Measurements from ENCODE around the gene SLC28A2. TPM values are rescaled to one million over a fixed set of nuclear protein-coding genes. Genes with fewer than 3 reads are reported as not detected.
"Not testable (repeated sequence)": the region's sequence is repeated elsewhere in the genome, so short reads cannot be mapped to it uniquely, and the experiment has no call there.

SLC28A2 gene
- total and polyA plus RNA-seq, 7 experiments from 2014 or later: not detected

- DNase-seq; H3K4me3 Mint-ChIP-seq; H3K36me3 Mint-ChIP-seq; H3K27me3 ChIP-seq (ENCODE audit: control insufficient read depth in 2 of 2, insufficient read depth in 2 of 2, low read length in 2 of 2); H3K27ac ChIP-seq (ENCODE audit: low read depth, low read length); H3K4me3 ChIP-seq (ENCODE audit: low read length); H3K9me3 ChIP-seq (ENCODE audit: control insufficient read depth in 2 of 3, low read length in 3 of 3); H3K27ac Mint-ChIP-seq; H3K9me3 Mint-ChIP-seq; POLR2A ChIA-PET; ATAC-seq; H3K4me1 ChIP-seq (ENCODE audit: control insufficient read depth in 2 of 2, insufficient read depth in 2 of 2, low read length in 2 of 2); intact Hi-C loops (cut with micrococcal nuclease); H3K27me3 Mint-ChIP-seq; H3K4me1 Mint-ChIP-seq; H3K36me3 ChIP-seq (ENCODE audit: control insufficient read depth in 2 of 3, insufficient read depth in 3 of 3, low read length in 3 of 3): not testable (repeated sequence)
- CTCF ChIA-PET: interaction anchor here (0.7 kb wide), 1 partner anchor 86 kb away, joined by 4 read pairs; no protein-coding TSS in a partner anchor
Observed at GRCh38 chr15:45254824-45255223, 2.8 kb downstream of the SLC28A2 start.

GRCh38 chr15:45259796-45260195 lies 7.8 kb downstream of the SLC28A2 start:
- no peaks in the 10 kb centered on the region for H3K4me1 Mint-ChIP-seq
- no peak for ATAC-seq
- CTCF ChIA-PET: no interaction called here

DNA sequence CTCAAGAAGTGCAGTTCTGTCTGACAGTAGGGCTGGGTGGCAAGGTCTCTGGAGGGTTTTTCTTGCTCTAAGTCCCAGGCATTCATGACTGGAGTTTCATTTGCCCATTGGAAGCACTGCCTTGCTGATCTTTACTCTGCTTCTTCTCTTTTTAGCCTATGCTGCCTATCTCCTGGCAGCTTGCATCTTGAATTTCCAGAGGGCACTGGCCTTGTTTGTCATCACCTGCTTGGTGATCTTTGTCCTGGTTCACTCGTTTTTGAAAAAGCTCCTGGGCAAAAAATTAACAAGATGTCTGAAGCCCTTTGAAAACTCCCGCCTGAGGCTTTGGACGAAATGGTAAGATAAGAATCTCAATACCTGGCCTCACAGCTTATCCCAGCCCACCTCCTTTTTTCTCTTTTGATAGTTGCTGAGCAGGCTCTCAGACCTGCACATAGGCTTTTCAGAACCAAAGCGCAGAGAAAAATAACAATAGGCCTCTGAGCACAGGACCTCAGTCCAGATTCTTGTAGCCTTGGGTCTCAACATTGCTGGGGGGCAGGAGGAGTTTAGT lies 10.9 kb downstream of the SLC28A2 start:
- intact Hi-C loops (cut with micrococcal nuclease): no loop called here
- no peaks in the 10 kb centered on the region for H3K27me3 ChIP-seq (ENCODE audit: control insufficient read depth in 2 of 2, insufficient read depth in 2 of 2, low read length in 2 of 2)
- Mint-ChIP-seq H3K4me3 (no peak overlapping the region), H3K27ac (no peak overlapping the region), H3K4me1 (no peaks in the 10 kb centered on the region), H3K9me3 (peaks cover 0 to 2% (median 0%) of the 10 kb centered on the region in 11 donors), H3K36me3 (peaks cover 0 to 7% (median 5%) of the 10 kb centered on the region in 5 donors), H3K27me3 (peaks cover 0 to 8% (median 0%) of the 10 kb centered on the region in 5 donors)
- ATAC-seq (no peak), DNase-seq (no peak)
- no peaks in the 10 kb centered on the region for H3K4me1 ChIP-seq (ENCODE audit: control insufficient read depth in 2 of 2, insufficient read depth in 2 of 2, low read length in 2 of 2)
- no peaks in the 10 kb centered on the region for H3K9me3 ChIP-seq (ENCODE audit: control insufficient read depth in 2 of 3, low read length in 3 of 3)
- POLR2A ChIA-PET: no interaction called here
- no peak overlapping the region for H3K4me3 ChIP-seq (ENCODE audit: low read length)
- H3K36me3 ChIP-seq (ENCODE audit: control insufficient read depth in 2 of 3, insufficient read depth in 3 of 3, low read length in 3 of 3): no peaks in the 10 kb centered on the region
- H3K27ac ChIP-seq (ENCODE audit: low read depth, low read length): no peak overlapping the region
- CTCF ChIA-PET: no interaction called here

More at GRCh38 chr15:45259796-45260195, 7.8 kb downstream of the SLC28A2 start:
- intact Hi-C loops (cut with micrococcal nuclease): no loop called here
- H3K27ac Mint-ChIP-seq: no peak overlapping the region
- H3K9me3 Mint-ChIP-seq: peaks cover 0 to 3% (median 0%) of the 10 kb centered on the region in 11 donors
- H3K27me3 Mint-ChIP-seq: peaks cover 0 to 8% (median 0%) of the 10 kb centered on the region in 5 donors
- POLR2A ChIA-PET: no interaction called here
- no peak overlapping the region for H3K27ac ChIP-seq (ENCODE audit: low read depth, low read length)
- H3K27me3 ChIP-seq (ENCODE audit: control insufficient read depth in 2 of 2, insufficient read depth in 2 of 2, low read length in 2 of 2): no peaks in the 10 kb centered on the region
- H3K36me3 ChIP-seq (ENCODE audit: control insufficient read depth in 2 of 3, insufficient read depth in 3 of 3, low read length in 3 of 3): no peaks in the 10 kb centered on the region
- no peak overlapping the region for H3K4me3 ChIP-seq (ENCODE audit: low read length)
- no peak for DNase-seq
- H3K9me3 ChIP-seq (ENCODE audit: control insufficient read depth in 2 of 3, low read length in 3 of 3): no peaks in the 10 kb centered on the region
- H3K36me3 Mint-ChIP-seq: peaks cover 0 to 5% (median 4%) of the 10 kb centered on the region in 5 donors
- H3K4me3 Mint-ChIP-seq: no peak overlapping the region
- no peaks in the 10 kb centered on the region for H3K4me1 ChIP-seq (ENCODE audit: control insufficient read depth in 2 of 2, insufficient read depth in 2 of 2, low read length in 2 of 2)

- Mint-ChIP-seq H3K27me3 (peaks cover 0 to 8% (median 0%) of the 10 kb centered on the region in 5 donors), H3K27ac (no peak overlapping the region), H3K9me3 (peaks cover 0 to 2% (median 0%) of the 10 kb centered on the region in 11 donors), H3K36me3 (peaks cover 0 to 7% (median 5%) of the 10 kb centered on the region in 5 donors), H3K4me1 (no peaks in the 10 kb centered on the region), H3K4me3 (no peak overlapping the region)
- no peaks in the 10 kb centered on the region for H3K9me3 ChIP-seq (ENCODE audit: control insufficient read depth in 2 of 3, low read length in 3 of 3)
- no peaks in the 10 kb centered on the region for H3K36me3 ChIP-seq (ENCODE audit: control insufficient read depth in 2 of 3, insufficient read depth in 3 of 3, low read length in 3 of 3)
- intact Hi-C loops (cut with micrococcal nuclease): no loop called here
- no peak overlapping the region for H3K27ac ChIP-seq (ENCODE audit: low read depth, low read length)
- DNase-seq (no peak), ATAC-seq (no peak)
- POLR2A ChIA-PET: no interaction called here
- CTCF ChIA-PET: no interaction called here
- H3K4me3 ChIP-seq (ENCODE audit: low read length): no peak overlapping the region
- H3K4me1 ChIP-seq (ENCODE audit: control insufficient read depth in 2 of 2, insufficient read depth in 2 of 2, low read length in 2 of 2): no peaks in the 10 kb centered on the region
- H3K27me3 ChIP-seq (ENCODE audit: control insufficient read depth in 2 of 2, insufficient read depth in 2 of 2, low read length in 2 of 2): no peaks in the 10 kb centered on the region
Observed at GRCh38 chr15:45263854-45264253, 11.8 kb downstream of the SLC28A2 start.

DNA sequence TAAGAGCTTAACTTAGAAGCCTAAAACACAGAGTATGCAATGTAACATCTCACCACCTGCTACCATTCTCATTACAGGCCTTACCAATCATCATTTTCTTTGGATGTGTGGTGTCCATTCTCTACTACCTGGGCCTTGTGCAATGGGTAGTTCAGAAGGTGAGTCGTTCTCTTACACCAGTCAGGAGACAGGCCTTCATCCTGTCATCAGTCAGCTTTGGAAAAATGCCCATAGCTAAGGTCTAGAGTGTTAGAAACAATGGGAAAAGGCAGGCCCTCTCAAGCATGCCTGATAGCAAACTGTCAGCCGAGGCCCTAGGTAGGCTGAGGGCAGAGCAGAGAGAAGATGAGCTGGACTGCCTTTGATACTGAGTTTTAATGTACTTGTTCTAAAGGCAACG lies 13.5 kb downstream of the SLC28A2 start:
- peaks cover 0 to 7% (median 0%) of the 10 kb centered on the region in 5 donors for H3K27me3 Mint-ChIP-seq
- no peak overlapping the region for H3K27ac Mint-ChIP-seq
- H3K9me3 Mint-ChIP-seq: peaks cover 0 to 2% (median 0%) of the 10 kb centered on the region in 11 donors
- H3K4me1 Mint-ChIP-seq: no peaks in the 10 kb centered on the region
- H3K27ac ChIP-seq (ENCODE audit: low read depth, low read length): no peak overlapping the region
- no peaks in the 10 kb centered on the region for H3K9me3 ChIP-seq (ENCODE audit: control insufficient read depth in 2 of 3, low read length in 3 of 3)
- H3K4me3 Mint-ChIP-seq: no peak overlapping the region
- no peak overlapping the region for H3K4me3 ChIP-seq (ENCODE audit: low read length)
- H3K27me3 ChIP-seq (ENCODE audit: control insufficient read depth in 2 of 2, insufficient read depth in 2 of 2, low read length in 2 of 2): no peaks in the 10 kb centered on the region
- POLR2A ChIA-PET: interaction anchor here (1.1 kb wide), 1 partner anchor 65 kb away, joined by 3 read pairs; no protein-coding TSS in a partner anchor
- H3K36me3 ChIP-seq (ENCODE audit: control insufficient read depth in 2 of 3, insufficient read depth in 3 of 3, low read length in 3 of 3): no peaks in the 10 kb centered on the region
- H3K4me1 ChIP-seq (ENCODE audit: control insufficient read depth in 2 of 2, insufficient read depth in 2 of 2, low read length in 2 of 2): no peaks in the 10 kb centered on the region
- CTCF ChIA-PET: no interaction called here
- DNase-seq (no peak), ATAC-seq (no peak)
- H3K36me3 Mint-ChIP-seq: peaks cover 0 to 13% (median 5%) of the 10 kb centered on the region in 5 donors
- intact Hi-C loops (cut with micrococcal nuclease): no loop called here

DNA sequence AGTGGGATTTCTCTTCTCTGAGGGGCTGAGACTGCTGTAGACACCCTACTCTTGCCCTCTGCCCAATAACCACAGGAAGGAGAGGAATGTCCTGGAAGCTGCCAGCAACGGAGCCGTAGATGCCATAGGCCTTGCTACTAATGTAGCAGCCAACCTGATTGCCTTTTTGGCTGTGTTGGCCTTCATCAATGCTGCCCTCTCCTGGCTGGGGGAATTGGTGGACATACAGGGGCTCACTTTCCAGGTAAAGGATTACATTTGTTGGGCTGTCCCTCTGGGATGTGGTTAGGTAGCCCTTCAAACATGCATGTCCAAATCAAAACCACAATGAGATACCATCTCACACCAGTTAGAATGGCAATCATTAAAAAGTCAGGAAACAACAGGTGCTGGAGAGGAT lies 16.1 kb downstream of the SLC28A2 start:
- POLR2A ChIA-PET: no interaction called here

More for the DNA sequence above, 16.1 kb downstream of the SLC28A2 start:
- ATAC-seq (no peak), DNase-seq (no peak)
- Mint-ChIP-seq H3K27ac (no peak overlapping the region), H3K27me3 (no peaks in the 10 kb centered on the region), H3K4me1 (no peaks in the 10 kb centered on the region), H3K4me3 (no peak overlapping the region), H3K9me3 (no peaks in the 10 kb centered on the region), H3K36me3 (peaks cover 0 to 13% (median 5%) of the 10 kb centered on the region in 5 donors)
- Histone ChIP-seq H3K27me3 (ENCODE audit: control insufficient read depth in 2 of 2, insufficient read depth in 2 of 2, low read length in 2 of 2) (no peaks in the 10 kb centered on the region), H3K27ac (ENCODE audit: low read depth, low read length) (no peak overlapping the region), H3K9me3 (ENCODE audit: control insufficient read depth in 2 of 3, low read length in 3 of 3) (no peaks in the 10 kb centered on the region), H3K4me3 (ENCODE audit: low read length) (no peak overlapping the region), H3K4me1 (ENCODE audit: control insufficient read depth in 2 of 2, insufficient read depth in 2 of 2, low read length in 2 of 2) (no peaks in the 10 kb centered on the region), H3K36me3 (ENCODE audit: control insufficient read depth in 2 of 3, insufficient read depth in 3 of 3, low read length in 3 of 3) (no peaks in the 10 kb centered on the region)
- CTCF ChIA-PET: no interaction called here
- intact Hi-C loops (cut with micrococcal nuclease): loop anchor here in 1 of 2 donors (2.0 kb wide), 1 partner anchor 105 kb away; no protein-coding TSS in a partner anchor

Measured in naive thymus-derived CD4-positive, alpha-beta T cell (primary cell).